ENCODE results near the gene TASOR2.

The TASOR2 gene

GRCh38 chr10:5684318-5684970 is at the start of gene TASOR2:
TASOR2 (plus strand) TSS chr10:5684838; CDS start chr10:5720643, 35,805 bp downstream.
- peak; percentile 88 to 96 for DNase-seq

DNA sequence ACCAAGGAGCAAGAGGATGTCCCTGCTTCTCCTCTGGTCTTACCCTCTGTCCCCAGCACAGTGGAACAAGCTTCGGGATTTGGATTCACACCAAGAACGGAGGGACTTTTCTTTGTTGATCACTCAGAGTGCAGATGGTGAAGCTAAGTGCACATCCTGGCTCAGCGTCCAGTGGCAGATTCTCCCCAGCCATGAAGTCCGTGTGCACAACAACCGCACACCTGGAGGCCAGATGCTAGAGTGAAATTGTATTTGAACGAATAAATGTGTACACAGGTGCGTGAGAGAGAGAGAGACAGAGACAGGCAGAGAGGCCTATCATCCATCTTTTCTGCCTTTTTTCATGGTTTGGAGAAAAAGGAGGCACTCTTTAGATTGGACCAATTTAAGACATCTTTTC is 49.7 kb upstream of the TASOR2 start:
- DNase-seq = no peak

- DNase-seq = no peak
Observed at GRCh38 chr10:5638494-5638893, 46.1 kb upstream of the TASOR2 start.

DNA sequence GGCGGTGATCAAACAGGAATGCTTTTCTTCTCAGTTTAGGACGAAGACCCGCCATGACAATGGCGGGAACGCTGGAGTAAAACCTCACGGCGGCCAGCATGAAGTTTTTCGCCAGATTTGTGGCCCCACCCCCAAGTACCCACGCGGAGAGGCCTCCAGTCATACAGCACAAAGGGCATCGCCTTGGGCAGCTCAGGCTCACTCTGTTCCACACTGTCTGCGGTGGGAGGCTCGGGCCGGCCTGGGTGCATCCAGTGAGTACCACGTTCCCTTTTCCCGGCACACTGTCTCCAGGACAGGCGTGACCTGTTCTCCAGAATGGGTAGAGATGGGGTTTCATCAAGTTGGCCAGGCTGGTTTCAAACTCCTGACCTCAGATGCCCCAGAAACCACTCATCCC is 45.6 kb upstream of the TASOR2 start:
- DNase-seq = no peak

GRCh38 chr10:5640036-5640435 is 44.6 kb upstream of the TASOR2 start:
- no peak for DNase-seq

DNA sequence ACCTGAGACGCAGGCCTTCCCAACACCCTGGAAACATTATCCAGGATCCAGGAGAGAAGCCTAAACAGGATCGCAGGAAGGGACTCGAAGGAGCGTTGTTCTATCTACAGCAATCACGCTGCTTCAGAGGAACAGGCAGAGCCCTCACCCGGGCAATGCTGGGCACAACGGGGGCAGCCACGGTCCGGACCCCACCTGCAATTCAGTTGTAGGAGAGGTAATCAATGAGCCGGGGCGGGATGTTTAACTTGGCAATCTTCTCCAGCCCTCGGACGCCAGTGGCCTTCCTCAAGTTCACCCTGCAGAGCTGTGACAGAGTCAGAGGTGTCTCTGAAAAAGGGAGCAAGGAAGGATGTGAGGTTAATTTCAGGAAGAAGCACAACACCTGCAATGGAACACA is 44.1 kb upstream of the TASOR2 start:
- DNase-seq = no peak

DNA sequence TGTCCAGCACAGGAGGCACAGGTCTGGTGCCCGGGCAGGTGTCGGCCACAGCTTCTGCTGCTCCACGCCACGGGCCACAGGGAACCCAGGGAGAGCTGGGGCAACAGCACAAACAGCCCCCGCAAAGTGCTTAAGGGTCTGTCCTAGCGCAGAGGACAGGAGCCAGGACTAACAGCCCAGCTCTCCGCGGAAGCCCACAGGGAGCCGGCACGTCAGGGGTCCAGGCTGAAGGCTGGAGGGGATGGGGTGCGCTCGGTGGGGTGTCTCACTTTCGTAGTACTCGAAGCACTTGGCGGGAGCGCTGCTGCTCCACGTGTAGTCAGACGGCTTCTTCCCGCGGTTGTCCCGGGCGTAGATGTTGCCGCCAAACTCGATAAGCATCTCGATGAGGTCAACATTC is 43.1 kb upstream of the TASOR2 start:
- DNase-seq = no peak

DNA sequence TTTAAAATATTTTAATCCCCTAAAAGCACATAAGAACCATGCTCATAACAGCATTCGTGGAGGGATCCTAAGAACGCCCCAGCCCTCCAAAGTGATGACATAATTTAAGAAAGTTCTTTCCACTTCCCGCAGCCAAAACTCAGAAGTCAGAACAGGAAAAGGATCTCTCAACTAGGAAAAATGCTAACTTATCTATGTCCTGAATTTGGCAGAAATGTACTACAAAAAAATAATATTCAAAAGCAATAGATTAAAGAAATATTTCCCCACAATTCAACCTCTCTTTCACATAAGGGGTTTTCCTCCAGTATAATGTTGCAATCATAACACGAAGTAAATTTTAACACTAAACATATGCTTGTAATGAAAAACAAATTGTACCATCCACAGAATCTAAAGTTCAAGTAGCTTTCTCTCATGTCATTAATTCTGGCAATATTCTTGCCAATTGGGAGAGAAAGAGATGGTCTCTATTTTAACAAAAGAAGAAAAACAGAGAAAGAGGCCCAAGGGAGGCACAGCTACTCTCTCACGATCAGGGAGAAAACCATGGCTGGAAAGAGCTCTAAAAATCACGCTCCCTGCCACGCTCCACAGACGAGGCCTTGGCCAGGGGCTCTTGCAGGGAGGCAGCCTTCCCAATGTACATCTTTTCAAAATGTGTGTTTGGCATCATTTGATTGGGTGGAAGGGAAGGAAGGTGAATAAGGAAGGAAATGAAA is 41.1 kb upstream of the TASOR2 start:
- DNase-seq = no peak

DNA sequence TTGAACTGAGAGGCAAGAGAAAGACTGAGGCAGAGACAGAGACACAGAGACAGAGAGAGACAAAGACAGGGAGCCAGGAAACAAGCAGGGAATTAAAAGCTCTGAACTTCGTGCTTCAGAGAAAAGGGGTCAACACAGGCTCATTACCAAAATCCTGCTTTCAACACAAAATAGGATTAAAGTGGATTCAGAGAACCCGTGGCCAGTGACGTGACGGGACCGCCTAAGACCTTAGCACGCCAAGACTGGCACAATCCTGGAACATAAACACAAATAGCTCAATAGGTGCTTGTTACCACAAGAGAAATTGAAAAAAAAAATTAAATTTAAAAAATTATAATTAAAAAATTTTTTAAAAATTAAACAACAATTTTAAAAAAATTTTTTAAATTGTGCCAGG is 39.7 kb upstream of the TASOR2 start:
- no peak for DNase-seq

- no peak for DNase-seq
Observed at GRCh38 chr10:5645375-5645774, 39.3 kb upstream of the TASOR2 start.

GRCh38 chr10:5645944-5646617 is 38.6 kb upstream of the TASOR2 start:
- no peak for DNase-seq

GRCh38 chr10:5647507-5648240 is 37.0 kb upstream of the TASOR2 start:
- DNase-seq = no peak

DNA sequence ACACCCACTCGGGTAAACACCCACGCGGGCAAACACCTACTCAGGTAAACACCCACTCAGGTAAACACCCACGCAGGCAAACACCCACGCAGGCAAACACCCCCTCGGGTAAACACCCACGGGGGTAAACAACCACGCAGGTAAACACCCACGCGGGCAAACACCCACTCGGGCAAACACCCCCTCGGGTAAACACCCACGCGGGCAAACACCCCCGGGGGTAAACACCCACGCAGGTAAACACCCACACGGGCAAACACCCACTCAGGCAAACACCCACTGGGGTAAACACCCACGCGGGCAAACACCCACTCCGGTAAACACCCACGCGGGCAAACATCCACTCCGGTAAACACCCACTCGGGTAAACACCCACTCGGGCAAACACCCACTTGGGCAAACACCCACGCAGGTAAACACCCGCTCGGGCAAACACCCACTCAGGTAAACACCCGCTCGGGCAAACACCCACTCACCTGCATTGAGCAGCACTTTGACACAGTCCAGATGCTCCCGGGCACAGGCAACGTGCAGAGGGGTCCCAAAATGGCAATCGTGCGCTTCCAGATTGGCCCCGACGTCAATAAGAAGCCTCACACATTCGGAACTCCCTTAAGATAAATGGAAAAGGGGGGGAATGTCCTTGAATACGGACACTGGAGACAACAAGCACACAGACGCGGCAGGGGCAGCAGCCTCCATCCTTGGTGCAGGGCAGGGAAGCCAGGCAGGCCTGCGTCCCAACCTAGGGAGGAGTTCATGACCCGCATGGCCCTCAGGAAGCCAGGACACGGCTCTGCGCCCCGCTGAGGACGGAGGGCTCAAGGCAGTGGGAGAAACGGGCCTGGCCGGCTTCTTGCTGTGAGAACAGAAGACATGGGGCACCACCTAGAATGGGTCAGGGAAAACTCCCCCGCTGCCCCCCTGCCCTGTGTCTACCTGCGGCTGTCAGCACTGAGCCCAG is 35.9 kb upstream of the TASOR2 start:
- no peak for DNase-seq

DNA sequence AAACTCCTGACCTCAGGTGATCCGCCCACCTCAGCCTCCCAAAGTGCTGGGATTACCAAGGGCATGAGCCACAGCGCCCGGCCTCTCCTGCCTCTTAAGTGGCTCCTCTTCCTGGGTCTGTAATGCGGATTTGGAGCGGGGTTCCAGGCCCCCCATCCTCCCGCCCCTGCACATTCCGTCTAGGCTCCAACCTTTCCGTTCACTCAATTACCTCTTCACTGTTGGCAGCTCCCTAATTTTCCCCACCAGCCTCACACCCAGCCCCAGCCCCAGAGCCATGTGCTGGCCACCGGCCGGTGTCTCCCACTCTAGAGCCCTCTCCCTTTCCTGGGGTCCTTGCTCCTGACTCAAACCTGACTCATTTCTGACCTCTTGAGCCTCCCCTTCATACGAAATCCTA is 34.9 kb upstream of the TASOR2 start:
- no peak for DNase-seq

- DNase-seq = no peak
Observed at GRCh38 chr10:5650664-5651387, 33.8 kb upstream of the TASOR2 start.

GRCh38 chr10:5651388-5651764 is 33.3 kb upstream of the TASOR2 start:
- no peak for DNase-seq

GRCh38 chr10:5652746-5653145 is 31.9 kb upstream of the TASOR2 start:
- DNase-seq = no peak

- DNase-seq = no peak
Observed at GRCh38 chr10:5654218-5654755, 30.4 kb upstream of the TASOR2 start.

GRCh38 chr10:5655121-5655520 is 29.5 kb upstream of the TASOR2 start:
- no peak for DNase-seq

- DNase-seq = no peak
Observed at GRCh38 chr10:5656737-5657579, 27.7 kb upstream of the TASOR2 start.
